Endodermal cell (in vitro differentiated cells): Measurements from ENCODE around the gene TAC3. TPM values are rescaled to one million over a fixed set of nuclear protein-coding genes. Genes with fewer than 3 reads are reported as not detected.

Source experiments
- DNase-seq: peaks from one replicate; pipeline ENCODE4 v3.0.0-alpha.2; 2017
- H3K27ac ChIP-seq: 2 replicates; pipeline ENCODE4 v1.5.1; 2013; ENCODE audit warnings: mild to moderate bottlenecking, low read depth, low read length, moderate library complexity
- H3K27me3 ChIP-seq: 2 replicates; pipeline ENCODE4 v1.6.1; 2013; ENCODE audit warnings: mild to moderate bottlenecking, low read length, moderate library complexity; ENCODE audit not compliant: insufficient read depth, control insufficient read depth, poor library complexity, severe bottlenecking
- H3K36me3 ChIP-seq: 2 replicates; pipeline ENCODE4 v1.7.0; 2013; ENCODE audit warnings: mild to moderate bottlenecking, low read length, moderate library complexity; ENCODE audit not compliant: control insufficient read depth, insufficient read depth
- H3K4me1 ChIP-seq: one replicate; pipeline ENCODE4 v1.7.0; 2013; ENCODE audit warnings: low read length; ENCODE audit not compliant: control insufficient read depth, insufficient read depth
- H3K4me3 ChIP-seq: 2 replicates; pipeline ENCODE4 v1.5.1; 2013; ENCODE audit warnings: mild to moderate bottlenecking, low read length, moderate library complexity
- H3K9ac ChIP-seq: 2 replicates; pipeline ENCODE4 v1.6.1; 2013; ENCODE audit warnings: mild to moderate bottlenecking, low read length, moderate library complexity; ENCODE audit not compliant: poor library complexity, severe bottlenecking; ENCODE audit errors: extremely low read depth
- H3K9me3 ChIP-seq: 2 replicates; pipeline ENCODE4 v1.6.1; 2013; ENCODE audit warnings: mild to moderate bottlenecking, low read length, moderate library complexity; ENCODE audit not compliant: control insufficient read depth
- H3K27ac Mint-ChIP-seq: 2 replicates; pipeline ENCODE4 v1.8.0; 2020; ENCODE audit warnings: mixed read lengths
- H3K27me3 Mint-ChIP-seq: 2 replicates; pipeline ENCODE4 v1.8.0; 2021; ENCODE audit warnings: mild to moderate bottlenecking, mixed read lengths; ENCODE audit not compliant: insufficient read depth
- H3K36me3 Mint-ChIP-seq: 2 replicates; pipeline ENCODE4 v1.8.0; 2020; ENCODE audit warnings: low read depth, mixed read lengths
- H3K4me1 Mint-ChIP-seq: 2 replicates; pipeline ENCODE4 v1.8.0; 2020; ENCODE audit warnings: mixed read lengths
- H3K4me3 Mint-ChIP-seq: 2 replicates; pipeline ENCODE4 v1.8.0; 2020; ENCODE audit warnings: mild to moderate bottlenecking, moderate library complexity, mixed read lengths
- H3K9me3 Mint-ChIP-seq: 2 replicates; pipeline ENCODE4 v1.8.0; 2020; ENCODE audit warnings: mild to moderate bottlenecking, mixed read lengths
- WGBS, 2 experiments: methylation state at CpG; one replicate each; pipeline versions ENCODE4 v1.1.5 to v1.1.7; 2013; ENCODE audit warnings: missing lambda C conversion rate in 2 of 2, mixed read lengths in 1 of 2; ENCODE audit not compliant: insufficient coverage in 1 of 2, insufficient read length in 1 of 2; 5-methylcytosine and 5-hydroxymethylcytosine counted together
- total RNA-seq, 2 donors: library from RNA; stranded (reverse); fragmentation: NEBNext Ultra II Directional in 1 of 2; extraction: Animal tissue kit (Norgen Biotek cat#: 25700) in 1 of 2; gene quantifications; 2 replicates in 1 of 2; 3 replicates in 1 of 2; pipeline ENCODE4 v1.2.1, GENCODE V29; 2021
- TF ChIP-seq, protein P1 (sequence below): fragments of 200-600 bp; sonication (generic); conservative IDR thresholded peaks from 2 replicates; pipeline ENCODE4 v1.5.0; 2021; ENCODE audit warnings: antibody characterized with exemption, mild to moderate bottlenecking

Gene TAC3
- total RNA-seq, 2 donors from 2014 or later, result 1.8 to 5.4 TPM

DNA sequence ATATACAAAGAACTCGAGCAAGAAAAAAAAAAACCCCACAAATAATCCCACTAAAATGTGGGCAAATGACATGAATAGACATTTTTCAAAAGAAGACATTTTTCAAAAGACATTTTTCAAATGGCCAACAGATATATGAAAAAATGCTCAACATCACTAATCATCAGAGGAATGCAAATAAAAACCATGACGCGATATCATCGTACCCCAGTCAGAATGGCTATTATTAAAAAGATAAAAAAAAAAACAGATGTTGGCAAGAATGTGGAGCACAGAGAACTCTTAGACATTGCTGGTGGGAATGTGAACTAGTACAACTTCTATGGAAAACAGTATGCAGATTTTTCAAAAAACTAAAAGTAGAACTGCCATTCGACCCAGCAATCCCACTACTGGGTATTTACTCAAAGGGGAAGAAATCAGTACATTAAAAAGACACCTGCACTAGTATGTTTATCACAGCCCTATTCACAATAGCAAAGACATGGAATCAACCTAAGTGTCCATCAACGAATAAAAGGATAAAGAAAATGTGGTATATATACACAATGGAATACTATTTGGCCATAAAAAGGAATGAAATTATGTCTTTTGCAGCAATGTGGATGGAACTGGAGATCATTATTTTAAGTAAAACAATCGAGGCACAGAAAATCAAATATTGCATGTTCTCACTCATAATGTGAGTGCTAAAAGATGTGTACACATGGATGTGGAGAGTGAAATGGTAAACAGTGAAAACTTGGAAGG, 26.3 kb downstream of the TAC3 start:
- Histone ChIP-seq H3K27ac (no peak overlapping the region), H3K9me3 (no peaks in the 10 kb centered on the region), H3K9ac (no peak overlapping the region), H3K4me3 (no peak overlapping the region), H3K36me3 (no peaks in the 10 kb centered on the region), H3K4me1 (no peaks in the 10 kb centered on the region), H3K27me3 (no peaks in the 10 kb centered on the region)
- H3K36me3 Mint-ChIP-seq, result peaks cover 2% of the 10 kb centered on the region
- TF ChIP-seq, protein P1, sequence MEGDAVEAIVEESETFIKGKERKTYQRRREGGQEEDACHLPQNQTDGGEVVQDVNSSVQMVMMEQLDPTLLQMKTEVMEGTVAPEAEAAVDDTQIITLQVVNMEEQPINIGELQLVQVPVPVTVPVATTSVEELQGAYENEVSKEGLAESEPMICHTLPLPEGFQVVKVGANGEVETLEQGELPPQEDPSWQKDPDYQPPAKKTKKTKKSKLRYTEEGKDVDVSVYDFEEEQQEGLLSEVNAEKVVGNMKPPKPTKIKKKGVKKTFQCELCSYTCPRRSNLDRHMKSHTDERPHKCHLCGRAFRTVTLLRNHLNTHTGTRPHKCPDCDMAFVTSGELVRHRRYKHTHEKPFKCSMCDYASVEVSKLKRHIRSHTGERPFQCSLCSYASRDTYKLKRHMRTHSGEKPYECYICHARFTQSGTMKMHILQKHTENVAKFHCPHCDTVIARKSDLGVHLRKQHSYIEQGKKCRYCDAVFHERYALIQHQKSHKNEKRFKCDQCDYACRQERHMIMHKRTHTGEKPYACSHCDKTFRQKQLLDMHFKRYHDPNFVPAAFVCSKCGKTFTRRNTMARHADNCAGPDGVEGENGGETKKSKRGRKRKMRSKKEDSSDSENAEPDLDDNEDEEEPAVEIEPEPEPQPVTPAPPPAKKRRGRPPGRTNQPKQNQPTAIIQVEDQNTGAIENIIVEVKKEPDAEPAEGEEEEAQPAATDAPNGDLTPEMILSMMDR, result no peak
- H3K4me1 Mint-ChIP-seq, result peaks cover 16% of the 10 kb centered on the region
- H3K27ac Mint-ChIP-seq, result no peak overlapping the region
- H3K4me3 Mint-ChIP-seq, result no peak overlapping the region
- 82 to 98% methylated on average over 1 to 7 of the region's 7 CpGs for WGBS, 2 experiments
- no peak for DNase-seq
- no peaks in the 10 kb centered on the region for H3K27me3 Mint-ChIP-seq
- no peaks in the 10 kb centered on the region for H3K9me3 Mint-ChIP-seq

DNA sequence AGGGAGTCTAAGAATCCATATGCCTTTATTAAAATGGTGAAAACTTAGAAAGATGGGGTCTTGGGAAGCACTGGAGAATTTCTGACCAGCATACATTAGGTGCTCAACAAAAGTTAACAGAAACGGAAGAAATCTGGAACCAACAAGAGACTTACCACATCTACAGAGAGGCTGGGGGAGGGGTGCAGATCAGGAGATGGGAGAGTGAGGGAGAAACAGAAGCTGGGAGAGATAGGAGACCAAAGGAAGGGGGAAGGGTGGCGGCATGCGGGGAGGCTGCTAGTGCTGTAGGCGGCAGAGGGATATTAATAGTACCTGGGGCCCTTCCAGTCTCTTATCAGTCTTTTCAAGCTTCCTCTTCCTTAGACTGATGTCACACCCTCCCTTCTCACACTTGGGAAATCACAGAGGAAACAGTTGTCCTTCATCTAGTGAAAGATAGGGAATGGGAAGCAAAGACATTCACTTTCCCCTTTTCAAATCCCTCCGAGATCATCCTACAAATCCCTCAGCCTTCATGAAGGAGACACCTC, 28.1 kb downstream of the TAC3 start:
- H3K36me3 Mint-ChIP-seq, result no peaks in the 10 kb centered on the region
- TF ChIP-seq, protein P1, result no peak
- Histone ChIP-seq H3K9me3 (no peaks in the 10 kb centered on the region), H3K4me3 (no peak overlapping the region), H3K36me3 (no peaks in the 10 kb centered on the region), H3K27me3 (no peaks in the 10 kb centered on the region), H3K9ac (no peak overlapping the region), H3K4me1 (no peaks in the 10 kb centered on the region), H3K27ac (no peak overlapping the region)
- WGBS, 2 experiments, result 72 to 89% methylated on average over 2 to 4 of the region's 5 CpGs
- peak; percentile 73 for DNase-seq
- peaks cover 16% of the 10 kb centered on the region for H3K4me1 Mint-ChIP-seq
- H3K9me3 Mint-ChIP-seq, result no peaks in the 10 kb centered on the region
- no peak overlapping the region for H3K4me3 Mint-ChIP-seq
- H3K27me3 Mint-ChIP-seq, result no peaks in the 10 kb centered on the region
- H3K27ac Mint-ChIP-seq, result no peak overlapping the region

DNA sequence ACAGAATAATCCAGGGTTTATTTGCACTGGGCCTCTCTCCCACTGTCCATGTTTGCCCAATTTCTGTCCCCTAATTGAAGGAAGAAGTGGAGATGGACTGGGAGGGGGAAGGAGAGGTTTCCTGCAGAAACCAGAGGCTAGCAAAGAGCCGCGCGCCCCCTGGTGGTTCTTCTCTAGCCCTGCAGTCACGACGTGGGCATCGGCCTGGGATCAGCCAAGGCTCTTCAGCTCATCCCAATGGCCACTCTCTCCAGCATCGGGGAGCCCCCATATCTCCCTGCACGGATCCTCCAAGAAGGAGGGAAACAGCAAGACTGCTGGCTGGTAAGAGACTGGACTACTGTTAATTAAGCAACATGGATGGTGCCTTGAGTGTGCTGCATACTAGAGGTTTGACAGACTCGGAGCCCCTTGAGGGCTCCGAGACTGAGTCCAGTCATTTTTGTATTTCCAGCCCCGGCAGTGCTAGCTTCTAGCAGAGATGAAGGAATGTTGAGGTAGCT, 28.7 kb downstream of the TAC3 start:
- Mint-ChIP-seq H3K4me3 (no peak overlapping the region), H3K4me1 (peaks cover 16% of the 10 kb centered on the region), H3K9me3 (no peaks in the 10 kb centered on the region), H3K27me3 (no peaks in the 10 kb centered on the region), H3K36me3 (no peaks in the 10 kb centered on the region), H3K27ac (no peak overlapping the region)
- Histone ChIP-seq H3K9ac (no peak overlapping the region), H3K27me3 (no peaks in the 10 kb centered on the region), H3K27ac (no peak overlapping the region), H3K36me3 (no peaks in the 10 kb centered on the region), H3K4me1 (no peaks in the 10 kb centered on the region), H3K4me3 (no peak overlapping the region), H3K9me3 (no peaks in the 10 kb centered on the region)
- DNase-seq, result peak; percentile 97
- TF ChIP-seq, protein P1, result peak; percentile 96
- WGBS, 2 experiments, result 30 to 43% methylated on average over 3 to 11 of the region's 11 CpGs
